Fibroblast of skin of left quadriceps (primary cell): Measurements from ENCODE around the gene ITGB4.

Experiments
- DNase-seq, 2 experiments: peaks; one replicate each; pipeline ENCODE4 v3.0.0-alpha.2; 2013; ENCODE audit warnings: low read depth in 2 of 2

Gene ITGB4

GRCh38 chr17:75720656-75721462 is at the start of gene ITGB4:
Gene ITGB4, plus strand, starts transcription at chr17:75721459. Its CDS starts 3,245 bp downstream, at chr17:75724704.
- DNase-seq, result no peak

DNA sequence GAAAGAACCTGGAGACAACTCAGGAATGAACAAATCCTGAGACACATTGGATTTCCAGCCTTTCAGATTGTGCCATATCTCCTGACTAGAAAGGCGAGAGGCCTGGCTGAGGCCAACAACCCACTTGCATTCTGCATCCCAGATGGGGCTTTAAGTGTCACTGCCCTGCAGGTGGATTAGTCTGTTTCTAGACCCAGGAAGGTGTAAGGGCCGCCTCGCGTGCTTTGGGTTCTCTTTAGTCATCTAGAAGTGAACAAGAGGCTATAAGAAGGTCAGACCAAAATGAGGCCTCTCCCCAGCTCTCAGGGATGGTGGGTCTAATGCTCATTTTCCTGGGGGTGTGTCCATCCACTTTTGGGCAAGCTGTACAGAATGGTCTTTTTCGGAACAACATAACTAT is 49.2 kb upstream of the ITGB4 start:
- no peak for DNase-seq

DNA sequence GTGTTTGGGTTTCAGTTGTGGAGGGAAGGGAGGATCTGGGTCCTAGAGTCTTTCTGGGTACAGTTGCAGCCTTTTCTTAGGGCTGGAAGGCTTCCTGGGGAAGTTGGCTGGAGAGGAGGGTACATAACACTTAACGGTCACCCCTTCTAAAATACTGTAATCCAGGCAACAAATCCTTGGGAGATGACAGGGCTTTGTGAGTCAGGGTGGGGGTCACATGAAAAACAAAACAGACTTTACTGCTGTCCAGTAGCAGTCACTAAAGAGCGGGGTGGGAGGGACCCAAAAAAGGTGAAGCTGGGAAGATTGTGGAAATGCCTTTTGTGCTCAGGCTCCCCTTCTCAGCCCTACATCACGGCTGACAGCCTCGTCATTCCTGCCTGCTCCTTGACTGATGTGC is 47.8 kb upstream of the ITGB4 start:
- DNase-seq, result no peak

- no peak for DNase-seq
These were observed 44.8 kb upstream of the ITGB4 start for GRCh38 chr17:75676461-75676860.

- DNase-seq, result no peak
These were observed 41.5 kb upstream of the ITGB4 start for GRCh38 chr17:75679706-75680211.

DNA sequence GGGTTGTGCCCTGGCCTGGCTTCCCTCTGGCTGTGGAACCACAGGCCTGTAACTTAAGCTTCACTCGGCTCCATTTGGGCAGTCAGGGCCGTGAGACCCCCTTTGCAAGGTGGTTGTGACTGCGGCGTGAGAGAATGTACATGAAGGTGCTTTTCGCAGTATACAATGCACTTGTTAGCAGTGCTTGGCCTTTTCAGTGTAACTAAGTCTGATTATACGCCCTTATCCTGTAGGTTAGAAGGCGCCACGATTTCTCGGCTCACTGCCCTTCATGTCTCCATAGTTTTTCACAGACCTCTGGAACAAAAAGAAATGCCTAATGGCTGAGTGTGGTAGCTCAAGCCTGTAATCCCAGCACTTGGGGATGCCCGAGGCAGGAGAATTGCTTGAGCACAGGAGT is 40.8 kb upstream of the ITGB4 start:
- DNase-seq, result no peak

DNA sequence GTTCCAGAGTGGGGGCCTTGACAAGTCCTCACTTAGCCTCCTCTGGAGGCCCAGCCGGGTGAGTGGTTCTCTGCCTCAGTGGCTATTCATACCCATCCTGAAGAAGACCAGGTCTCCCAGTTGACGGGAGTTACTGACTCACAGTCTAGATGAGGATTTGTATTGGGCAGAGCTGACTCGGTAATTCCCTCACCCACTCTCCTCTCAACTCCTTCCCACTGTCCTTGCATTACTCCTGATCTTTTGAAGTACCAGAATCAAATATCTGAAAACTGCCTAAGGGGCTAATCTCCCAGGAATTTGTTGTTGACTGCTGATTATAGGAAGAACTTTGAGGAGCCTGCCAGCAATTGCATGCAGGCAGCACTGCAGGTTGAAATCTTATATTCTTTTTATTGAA is 40.0 kb upstream of the ITGB4 start:
- no peak for DNase-seq

GRCh38 chr17:75683583-75683982 is 37.7 kb upstream of the ITGB4 start:
- DNase-seq, result no peak

- DNase-seq, result no peak
These were observed 37.0 kb upstream of the ITGB4 start for GRCh38 chr17:75684249-75684648.

- DNase-seq, result peak; percentile 46 to 48
These were observed 36.3 kb upstream of the ITGB4 start for GRCh38 chr17:75684924-75685323.

DNA sequence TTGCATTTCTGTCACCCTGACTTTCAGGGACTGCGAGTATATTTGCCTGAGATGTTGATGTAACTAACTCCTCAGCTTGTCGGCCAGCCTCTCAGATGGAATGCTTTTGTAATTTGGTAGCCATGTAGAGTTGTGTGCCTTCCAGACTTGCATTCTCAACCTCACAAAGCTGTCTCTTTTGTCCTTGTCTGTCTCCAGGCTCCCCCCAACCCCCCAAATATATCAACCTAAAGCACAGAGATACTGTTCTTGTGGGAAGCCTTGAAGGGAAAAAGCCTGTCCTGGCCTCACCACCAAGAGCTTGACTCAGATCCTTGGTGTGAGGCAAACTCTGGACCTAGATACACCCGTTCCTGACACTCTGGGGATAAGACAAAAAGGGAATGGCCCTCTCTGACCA is 35.8 kb upstream of the ITGB4 start:
- DNase-seq, result no peak

DNA sequence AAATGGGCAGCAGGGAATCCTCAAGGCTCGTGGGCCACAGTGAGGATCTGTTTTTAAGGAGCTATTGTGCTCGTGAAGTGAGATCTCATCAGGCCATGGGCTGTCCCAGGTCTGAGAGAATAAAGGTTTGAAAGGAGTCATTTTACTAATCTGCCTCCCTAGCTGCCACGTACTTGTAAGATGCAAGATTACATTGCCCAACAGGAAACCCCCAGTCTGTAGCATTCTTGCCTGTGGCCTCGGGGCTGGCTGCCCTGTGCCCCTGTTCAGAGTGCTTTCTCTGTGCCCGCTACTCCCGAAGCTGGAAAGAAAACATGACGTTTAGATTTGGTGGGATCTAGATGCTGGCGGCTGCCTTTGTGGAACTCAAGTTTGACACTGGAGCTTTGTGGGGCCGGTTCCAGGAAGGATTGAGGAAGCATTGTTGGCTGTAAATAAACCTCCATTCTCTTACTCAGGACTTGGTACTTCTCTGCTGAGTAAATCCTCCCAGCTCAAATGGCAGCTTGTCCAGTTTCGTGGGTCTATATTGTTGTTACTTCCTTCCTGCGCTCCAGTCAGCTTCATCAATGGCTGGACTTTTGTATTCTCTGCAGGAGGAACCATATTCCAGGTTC is 32.9 kb upstream of the ITGB4 start:
- DNase-seq, result no peak

GRCh38 chr17:75689441-75689873 is 31.8 kb upstream of the ITGB4 start:
- no peak for DNase-seq

GRCh38 chr17:75691371-75691791 is 29.9 kb upstream of the ITGB4 start:
- no peak for DNase-seq

GRCh38 chr17:75691801-75692626 is 29.2 kb upstream of the ITGB4 start:
- DNase-seq, result no peak

- no peak for DNase-seq
These were observed 28.3 kb upstream of the ITGB4 start for GRCh38 chr17:75692976-75693375.

DNA sequence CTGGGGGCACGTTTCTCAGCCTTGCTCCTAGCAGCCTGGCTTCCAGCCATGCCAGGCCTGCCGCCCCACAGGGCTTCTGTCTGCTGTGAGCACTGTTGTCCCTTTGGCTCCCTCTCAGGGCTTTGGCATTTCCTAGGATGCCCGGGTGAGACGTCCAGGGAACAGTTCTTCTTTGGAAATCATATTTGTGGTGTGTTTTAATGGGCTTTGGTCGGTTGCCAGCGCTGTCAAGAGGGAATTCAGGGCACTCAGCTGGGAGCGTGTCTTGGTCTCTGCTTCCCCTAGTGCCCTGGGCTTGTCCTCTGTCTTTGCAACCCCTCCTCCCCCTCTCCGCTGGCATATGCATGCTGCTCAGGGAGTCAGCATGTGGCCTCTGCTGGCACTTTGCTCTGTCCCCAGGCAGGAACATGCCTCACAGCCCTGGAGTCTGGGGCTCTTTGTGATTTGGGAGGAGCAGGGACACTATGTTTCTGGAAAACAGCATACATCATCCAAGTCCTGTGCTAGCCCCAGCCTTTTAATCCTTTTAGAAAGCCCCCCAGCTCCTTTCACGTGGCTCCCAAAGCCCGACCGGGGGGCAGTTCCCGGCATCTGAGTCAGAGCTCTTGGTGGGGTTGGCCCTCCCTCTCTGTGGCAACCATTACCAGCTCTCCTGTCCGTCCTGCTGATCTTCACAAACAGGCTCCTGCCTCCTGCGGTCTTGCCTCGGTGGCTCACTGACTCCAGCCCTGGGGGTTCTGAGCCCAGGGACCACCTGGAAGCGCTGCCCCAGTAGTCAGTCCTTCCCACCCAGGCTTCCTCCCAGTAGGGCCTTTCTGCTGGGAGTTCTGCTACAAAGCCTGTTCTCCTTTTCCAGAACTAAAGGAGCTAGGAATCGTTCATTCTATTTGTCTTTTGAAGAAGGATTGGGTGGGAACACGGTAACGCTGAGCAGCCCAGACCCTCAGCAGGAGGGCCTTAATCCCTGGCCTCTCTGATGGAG is 27.5 kb upstream of the ITGB4 start:
- peak; percentile 61 for DNase-seq

GRCh38 chr17:75694536-75694935 is 26.7 kb upstream of the ITGB4 start:
- no peak for DNase-seq

- no peak for DNase-seq
These were observed 26.0 kb upstream of the ITGB4 start for GRCh38 chr17:75695141-75695829.

DNA sequence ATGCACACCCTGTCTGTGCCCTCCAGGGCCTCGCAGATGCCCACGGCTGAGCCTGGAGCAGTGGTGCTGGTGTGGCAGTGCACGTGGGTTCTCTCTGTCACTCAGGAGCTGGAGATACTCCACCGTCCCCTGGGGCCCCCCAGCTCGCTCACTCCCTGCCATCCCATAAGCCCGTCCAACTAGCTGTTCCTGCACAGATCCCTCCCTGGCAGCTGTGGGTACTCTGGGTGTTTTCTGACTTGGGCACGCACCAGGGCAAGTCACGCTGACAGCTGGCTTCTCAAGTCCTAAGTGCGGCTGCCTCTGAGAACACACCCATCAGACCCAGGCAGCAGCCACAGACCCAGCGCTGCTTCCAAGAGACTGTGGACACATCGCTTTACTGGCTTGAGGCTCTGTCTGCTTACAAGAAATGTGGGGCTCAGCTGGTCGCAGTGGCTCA is 25.4 kb upstream of the ITGB4 start:
- no peak for DNase-seq
